HUES6 (cell line): ENCODE measurements around the gene ZNF691.
"Not testable (repeated sequence)": the region's sequence is repeated elsewhere in the genome, so short reads cannot be mapped to it uniquely, and the experiment has no call there.

ENCODE experiments used
- H3K27ac ChIP-seq: 2 replicates; pipeline ENCODE4 v1.7.0; 2013; ENCODE audit warnings: low read depth, mild to moderate bottlenecking, low read length, inconsistent platforms
- H3K27me3 ChIP-seq: 2 replicates; pipeline ENCODE4 v1.6.1; 2013; ENCODE audit warnings: low read length; ENCODE audit not compliant: control insufficient read depth, insufficient read depth
- H3K36me3 ChIP-seq: 2 replicates; pipeline ENCODE4 v1.6.1; 2013; ENCODE audit warnings: low read length; ENCODE audit not compliant: control insufficient read depth, insufficient read depth
- H3K4me1 ChIP-seq: 2 replicates; pipeline ENCODE4 v1.6.1; 2013; ENCODE audit warnings: low read length; ENCODE audit not compliant: control insufficient read depth, insufficient read depth
- H3K4me3 ChIP-seq: 2 replicates; pipeline ENCODE4 v1.5.1; 2013; ENCODE audit warnings: low read depth, low read length
- H3K9ac ChIP-seq: one replicate; pipeline ENCODE4 v1.6.1; 2013; ENCODE audit warnings: mild to moderate bottlenecking, low read length
- H3K9me3 ChIP-seq: 2 replicates; pipeline ENCODE4 v1.6.1; 2013; ENCODE audit warnings: low read depth, low read length; ENCODE audit not compliant: control insufficient read depth, insufficient read depth

The ZNF691 gene

GRCh38 chr1:42861014-42861399 lies 14.6 kb downstream of the ZNF691 start:
- Histone ChIP-seq H3K4me1 (no peaks in the 10 kb centered on the region; the same call in 1 of the 2 replicates), H3K27me3 (no peaks in the 10 kb centered on the region), H3K9ac (no peak overlapping the region), H3K36me3 (no peaks in the 10 kb centered on the region), H3K4me3 (no peak overlapping the region), H3K9me3 (no peaks in the 10 kb centered on the region), H3K27ac (no peak overlapping the region)

- no peaks in the 10 kb centered on the region for H3K9me3 ChIP-seq
- H3K36me3 ChIP-seq: no peaks in the 10 kb centered on the region
- no peak overlapping the region for H3K4me3 ChIP-seq
- no peaks in the 10 kb centered on the region for H3K27me3 ChIP-seq
- H3K4me1 ChIP-seq: no peaks in the 10 kb centered on the region
- H3K9ac ChIP-seq: no peak overlapping the region
- no peak overlapping the region for H3K27ac ChIP-seq
These were observed 20.1 kb downstream of the ZNF691 start for GRCh38 chr1:42866549-42866948.

GRCh38 chr1:42868466-42868865 lies 22.1 kb downstream of the ZNF691 start:
- H3K9me3 ChIP-seq, H3K36me3 ChIP-seq, H3K27ac ChIP-seq, H3K4me1 ChIP-seq, H3K4me3 ChIP-seq, H3K9ac ChIP-seq, H3K27me3 ChIP-seq: not testable (repeated sequence)

GRCh38 chr1:42869254-42869653 lies 22.8 kb downstream of the ZNF691 start:
- H3K27me3 ChIP-seq, H3K9ac ChIP-seq, H3K36me3 ChIP-seq, H3K4me1 ChIP-seq, H3K9me3 ChIP-seq, H3K27ac ChIP-seq, H3K4me3 ChIP-seq: not testable (repeated sequence)

- not testable (repeated sequence) for H3K9me3 ChIP-seq, H3K4me3 ChIP-seq, H3K36me3 ChIP-seq, H3K9ac ChIP-seq, H3K4me1 ChIP-seq, H3K27me3 ChIP-seq, H3K27ac ChIP-seq
These were observed 23.3 kb downstream of the ZNF691 start for GRCh38 chr1:42869751-42870150.

- H3K27ac ChIP-seq, H3K27me3 ChIP-seq, H3K4me3 ChIP-seq, H3K9me3 ChIP-seq, H3K36me3 ChIP-seq, H3K4me1 ChIP-seq, H3K9ac ChIP-seq: not testable (repeated sequence)
These were observed 26.7 kb downstream of the ZNF691 start for GRCh38 chr1:42873108-42873507.

- Histone ChIP-seq H3K27me3 (no peaks in the 10 kb centered on the region), H3K4me3 (no peak overlapping the region)
These were observed 27.3 kb downstream of the ZNF691 start for GRCh38 chr1:42873670-42874069.

GRCh38 chr1:42876009-42876408 lies 29.6 kb downstream of the ZNF691 start:
- no peaks in the 10 kb centered on the region for H3K36me3 ChIP-seq
- no peak overlapping the region for H3K4me3 ChIP-seq
- H3K9ac ChIP-seq: no peak overlapping the region
- no peak overlapping the region for H3K27ac ChIP-seq
- peaks cover 12% of the 10 kb centered on the region for H3K9me3 ChIP-seq
- peaks cover 5% of the 10 kb centered on the region; the same call in 1 of the 2 replicates for H3K4me1 ChIP-seq
- no peaks in the 10 kb centered on the region for H3K27me3 ChIP-seq

More at GRCh38 chr1:42873670-42874069, 27.3 kb downstream of the ZNF691 start:
- Histone ChIP-seq H3K9me3 (peaks cover 3% of the 10 kb centered on the region; the same call in 1 of the 2 replicates), H3K36me3 (no peaks in the 10 kb centered on the region), H3K27ac (no peak overlapping the region), H3K9ac (no peak overlapping the region), H3K4me1 (peaks cover 5% of the 10 kb centered on the region; the same call in 1 of the 2 replicates)

- H3K9me3 ChIP-seq: peaks cover 12% of the 10 kb centered on the region
- H3K27me3 ChIP-seq: no peaks in the 10 kb centered on the region
- H3K36me3 ChIP-seq: no peaks in the 10 kb centered on the region
- peaks cover 5% of the 10 kb centered on the region; the same call in 1 of the 2 replicates for H3K4me1 ChIP-seq
- no peak overlapping the region for H3K27ac ChIP-seq
- no peak overlapping the region for H3K4me3 ChIP-seq
- no peak overlapping the region for H3K9ac ChIP-seq
These were observed 31.0 kb downstream of the ZNF691 start for GRCh38 chr1:42877380-42877779.

GRCh38 chr1:42880384-42880783 lies 34.0 kb downstream of the ZNF691 start:
- H3K27me3 ChIP-seq: no peaks in the 10 kb centered on the region
- H3K9ac ChIP-seq: no peak overlapping the region
- peaks cover 9% of the 10 kb centered on the region for H3K9me3 ChIP-seq
- no peak overlapping the region for H3K27ac ChIP-seq
- no peak overlapping the region for H3K4me3 ChIP-seq
- peaks cover 5% of the 10 kb centered on the region; the same call in 1 of the 2 replicates for H3K4me1 ChIP-seq
- no peaks in the 10 kb centered on the region for H3K36me3 ChIP-seq

- H3K4me1 ChIP-seq: no peaks in the 10 kb centered on the region
- H3K9me3 ChIP-seq: no peaks in the 10 kb centered on the region
- no peaks in the 10 kb centered on the region for H3K27me3 ChIP-seq
- no peaks in the 10 kb centered on the region for H3K36me3 ChIP-seq
- H3K4me3 ChIP-seq: no peak overlapping the region
- H3K27ac ChIP-seq: no peak overlapping the region
- no peak overlapping the region for H3K9ac ChIP-seq
These were observed 39.8 kb downstream of the ZNF691 start for GRCh38 chr1:42886046-42886739.
